ENCODE data around the gene SLC22A23.
A peak's percentile ranks its signal among the peaks of the same experiment; 100 is the strongest.

The SLC22A23 gene

DNA sequence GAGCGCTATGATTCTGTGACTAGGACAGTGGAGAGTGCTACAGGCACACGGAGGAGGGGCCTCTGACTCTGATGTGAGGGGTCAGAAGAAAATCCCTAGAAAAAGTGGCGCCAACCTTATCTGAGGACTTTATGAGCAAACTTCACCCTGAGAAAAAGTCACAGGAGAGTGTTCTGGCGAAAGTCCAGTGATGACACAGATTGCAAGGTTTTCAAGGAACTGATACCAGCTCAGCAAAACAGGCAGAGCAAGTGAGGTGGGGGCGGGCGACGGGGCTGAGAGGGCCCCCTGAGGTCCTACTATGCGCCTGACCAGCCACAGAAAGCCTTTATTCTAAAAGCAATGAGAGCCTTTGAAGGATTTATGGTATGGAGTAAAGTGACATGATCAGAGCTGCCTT is 73.3 kb downstream of the SLC22A23 start (continued):
- TF ChIP-seq INSM2 (tag by site-specific recombination; IDR thresholded peaks at IDR 0.05) (no peak), FEZF1 (tag by site-specific recombination; IDR thresholded peaks at IDR 0.05) (peak; percentile 80), ZNF280D (tag by site-specific recombination; IDR thresholded peaks at IDR 0.05) (no peak), ZBTB48 (tag by site-specific recombination; IDR thresholded peaks at IDR 0.05) (peak; percentile 85), ATF2 (tag by site-specific recombination; IDR thresholded peaks at IDR 0.05; ENCODE audit: low read depth) (no peak), ZNF510 (tag by site-specific recombination; IDR thresholded peaks at IDR 0.05; ENCODE audit: insufficient replicate concordance) (no peak), ZIC2 (tag by site-specific recombination; IDR thresholded peaks at IDR 0.05) (no peak), ZNF398 (tag by site-specific recombination; IDR thresholded peaks at IDR 0.05) (peak; percentile 47), ZNF658 (tag by site-specific recombination; IDR thresholded peaks at IDR 0.05) (no peak), TCF7L2 (IDR thresholded peaks at IDR 0.05; ENCODE audit: borderline replicate concordance, low read depth, low read length) (0 out of 2 replicates have a peak, but pooled peaks have one; percentile 24), ZNF600 (tag by site-specific recombination; IDR thresholded peaks at IDR 0.05) (peak; percentile 54), ZNF610 (tag by site-specific recombination; IDR thresholded peaks at IDR 0.05; ENCODE audit: borderline replicate concordance) (peak; percentile 41; the same call in 1 of the 2 replicates), ZNF704 (tag by site-specific recombination; IDR thresholded peaks at IDR 0.05) (no peak)
- TF ChIP-seq, protein P1, sequence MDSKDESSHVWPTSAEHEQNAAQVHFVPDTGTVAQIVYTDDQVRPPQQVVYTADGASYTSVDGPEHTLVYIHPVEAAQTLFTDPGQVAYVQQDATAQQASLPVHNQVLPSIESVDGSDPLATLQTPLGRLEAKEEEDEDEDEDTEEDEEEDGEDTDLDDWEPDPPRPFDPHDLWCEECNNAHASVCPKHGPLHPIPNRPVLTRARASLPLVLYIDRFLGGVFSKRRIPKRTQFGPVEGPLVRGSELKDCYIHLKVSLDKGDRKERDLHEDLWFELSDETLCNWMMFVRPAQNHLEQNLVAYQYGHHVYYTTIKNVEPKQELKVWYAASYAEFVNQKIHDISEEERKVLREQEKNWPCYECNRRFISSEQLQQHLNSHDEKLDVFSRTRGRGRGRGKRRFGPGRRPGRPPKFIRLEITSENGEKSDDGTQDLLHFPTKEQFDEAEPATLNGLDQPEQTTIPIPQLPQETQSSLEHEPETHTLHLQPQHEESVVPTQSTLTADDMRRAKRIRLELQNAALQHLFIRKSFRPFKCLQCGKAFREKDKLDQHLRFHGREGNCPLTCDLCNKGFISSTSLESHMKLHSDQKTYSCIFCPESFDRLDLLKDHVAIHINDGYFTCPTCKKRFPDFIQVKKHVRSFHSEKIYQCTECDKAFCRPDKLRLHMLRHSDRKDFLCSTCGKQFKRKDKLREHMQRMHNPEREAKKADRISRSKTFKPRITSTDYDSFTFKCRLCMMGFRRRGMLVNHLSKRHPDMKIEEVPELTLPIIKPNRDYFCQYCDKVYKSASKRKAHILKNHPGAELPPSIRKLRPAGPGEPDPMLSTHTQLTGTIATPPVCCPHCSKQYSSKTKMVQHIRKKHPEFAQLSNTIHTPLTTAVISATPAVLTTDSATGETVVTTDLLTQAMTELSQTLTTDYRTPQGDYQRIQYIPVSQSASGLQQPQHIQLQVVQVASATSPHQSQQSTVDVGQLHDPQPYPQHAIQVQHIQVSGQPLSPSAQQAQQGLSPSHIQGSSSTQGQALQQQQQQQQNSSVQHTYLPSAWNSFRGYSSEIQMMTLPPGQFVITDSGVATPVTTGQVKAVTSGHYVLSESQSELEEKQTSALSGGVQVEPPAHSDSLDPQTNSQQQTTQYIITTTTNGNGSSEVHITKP (tag by site-specific recombination; IDR thresholded peaks at IDR 0.05), result peak; percentile 48; the same call in 1 of the 2 replicates
